Right lung (tissue), 5 donors: ENCODE measurements around the gene TLX2. TPM values are rescaled to one million over a fixed set of nuclear protein-coding genes. Genes with fewer than 3 reads are reported as not detected.
A peak's percentile ranks its signal among the peaks of the same experiment; 100 is the strongest.

Source experiments
- DNase-seq, 2 donors: peaks; one replicate each; pipeline ENCODE4 v3.0.0-alpha.2; 2013
- polyA plus RNA-seq, 5 donors: library from polyadenylated mRNA; unstranded; fragments of 120-200 nt; gene quantifications; one replicate each; pipeline versions ENCODE4 v1.2.1 to v1.2.3, GENCODE V29; 2013; ENCODE audit warnings: inconsistent platforms in 1 of 5, low replicate concordance in 1 of 5; ENCODE audit not compliant: insufficient read length in 5 of 5, insufficient read depth in 1 of 5

Gene TLX2
- polyA plus RNA-seq, 5 donors, result 0.06 to 0.14 (median 0.07) TPM; not detected in 2

GRCh38 chr2:74496997-74497776, 17.1 kb upstream of the TLX2 start:
- no peak for DNase-seq

GRCh38 chr2:74497777-74498499, 16.3 kb upstream of the TLX2 start:
- no peak for DNase-seq

GRCh38 chr2:74498500-74499266, 15.6 kb upstream of the TLX2 start:
- DNase-seq, result no peak

GRCh38 chr2:74499267-74499939, 14.8 kb upstream of the TLX2 start, which contains the start of gene LBX2:
Gene LBX2 (minus strand): TSS chr2:74499603. CDS start chr2:74499537, 66 bp downstream.
- DNase-seq, result no peak

- no peak for DNase-seq
Measured at GRCh38 chr2:74499940-74500577, 14.2 kb upstream of the TLX2 start.

GRCh38 chr2:74500578-74500946, 13.7 kb upstream of the TLX2 start:
- DNase-seq, result no peak

- DNase-seq, result no peak
Measured at GRCh38 chr2:74501335-74502071, 12.7 kb upstream of the TLX2 start.

- no peak for DNase-seq
Measured at GRCh38 chr2:74502147-74502719, 12.0 kb upstream of the TLX2 start.

- DNase-seq, result peak; percentile 48 to 58
Measured at GRCh38 chr2:74502720-74503505, 11.3 kb upstream of the TLX2 start.

- DNase-seq, result no peak
Measured at GRCh38 chr2:74503506-74504475, 10.5 kb upstream of the TLX2 start.

- DNase-seq, result no peak
Measured at GRCh38 chr2:74504591-74504990, 9.7 kb upstream of the TLX2 start.

- no peak for DNase-seq
Measured at GRCh38 chr2:74505448-74506246, 8.6 kb upstream of the TLX2 start.

GRCh38 chr2:74507145-74507925, 6.9 kb upstream of the TLX2 start, which contains the start of gene PCGF1:
Gene PCGF1 (minus strand): TSS chr2:74507695. CDS start chr2:74507668, 27 bp downstream.
- DNase-seq, result peak; percentile 98 to 99

- no peak for DNase-seq
Measured at GRCh38 chr2:74507926-74508520, 6.2 kb upstream of the TLX2 start.

GRCh38 chr2:74510272-74510671, 4.0 kb upstream of the TLX2 start:
- no peak for DNase-seq
